NCI-H446 (cell line): Measurements from ENCODE around the gene HOXC10.

Experiments
- DNase-seq, 2 experiments: peaks; one replicate each; lab custom pipeline; 2025; lab: John Stamatoyannopoulos, UW

Gene HOXC10

DNA sequence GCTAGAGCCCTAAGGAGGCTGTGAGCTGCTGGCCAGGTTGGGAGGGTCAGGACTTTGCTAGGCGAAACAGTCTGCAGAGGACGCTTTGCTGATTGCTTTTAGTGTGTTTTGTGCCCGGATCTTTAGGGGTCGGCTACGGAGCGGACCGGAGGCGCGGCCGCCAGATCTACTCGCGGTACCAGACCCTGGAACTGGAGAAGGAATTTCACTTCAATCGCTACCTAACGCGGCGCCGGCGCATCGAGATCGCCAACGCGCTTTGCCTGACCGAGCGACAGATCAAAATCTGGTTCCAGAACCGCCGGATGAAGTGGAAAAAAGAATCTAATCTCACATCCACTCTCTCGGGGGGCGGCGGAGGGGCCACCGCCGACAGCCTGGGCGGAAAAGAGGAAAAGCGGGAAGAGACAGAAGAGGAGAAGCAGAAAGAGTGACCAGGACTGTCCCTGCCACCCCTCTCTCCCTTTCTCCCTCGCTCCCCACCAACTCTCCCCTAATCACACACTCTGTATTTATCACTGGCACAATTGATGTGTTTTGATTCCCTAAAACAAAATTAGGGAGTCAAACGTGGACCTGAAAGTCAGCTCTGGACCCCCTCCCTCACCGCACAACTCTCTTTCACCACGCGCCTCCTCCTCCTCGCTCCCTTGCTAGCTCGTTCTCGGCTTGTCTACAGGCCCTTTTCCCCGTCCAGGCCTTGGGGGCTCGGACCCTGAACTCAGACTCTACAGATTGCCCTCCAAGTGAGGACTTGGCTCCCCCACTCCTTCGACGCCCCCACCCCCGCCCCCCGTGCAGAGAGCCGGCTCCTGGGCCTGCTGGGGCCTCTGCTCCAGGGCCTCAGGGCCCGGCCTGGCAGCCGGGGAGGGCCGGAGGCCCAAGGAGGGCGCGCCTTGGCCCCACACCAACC lies 44.8 kb downstream of the HOXC10 start:
- no peak for DNase-seq

DNA sequence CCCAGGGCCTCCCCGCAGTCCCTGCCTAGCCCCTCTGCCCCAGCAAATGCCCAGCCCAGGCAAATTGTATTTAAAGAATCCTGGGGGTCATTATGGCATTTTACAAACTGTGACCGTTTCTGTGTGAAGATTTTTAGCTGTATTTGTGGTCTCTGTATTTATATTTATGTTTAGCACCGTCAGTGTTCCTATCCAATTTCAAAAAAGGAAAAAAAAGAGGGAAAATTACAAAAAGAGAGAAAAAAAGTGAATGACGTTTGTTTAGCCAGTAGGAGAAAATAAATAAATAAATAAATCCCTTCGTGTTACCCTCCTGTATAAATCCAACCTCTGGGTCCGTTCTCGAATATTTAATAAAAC lies 45.5 kb downstream of the HOXC10 start:
- no peak for DNase-seq

DNA sequence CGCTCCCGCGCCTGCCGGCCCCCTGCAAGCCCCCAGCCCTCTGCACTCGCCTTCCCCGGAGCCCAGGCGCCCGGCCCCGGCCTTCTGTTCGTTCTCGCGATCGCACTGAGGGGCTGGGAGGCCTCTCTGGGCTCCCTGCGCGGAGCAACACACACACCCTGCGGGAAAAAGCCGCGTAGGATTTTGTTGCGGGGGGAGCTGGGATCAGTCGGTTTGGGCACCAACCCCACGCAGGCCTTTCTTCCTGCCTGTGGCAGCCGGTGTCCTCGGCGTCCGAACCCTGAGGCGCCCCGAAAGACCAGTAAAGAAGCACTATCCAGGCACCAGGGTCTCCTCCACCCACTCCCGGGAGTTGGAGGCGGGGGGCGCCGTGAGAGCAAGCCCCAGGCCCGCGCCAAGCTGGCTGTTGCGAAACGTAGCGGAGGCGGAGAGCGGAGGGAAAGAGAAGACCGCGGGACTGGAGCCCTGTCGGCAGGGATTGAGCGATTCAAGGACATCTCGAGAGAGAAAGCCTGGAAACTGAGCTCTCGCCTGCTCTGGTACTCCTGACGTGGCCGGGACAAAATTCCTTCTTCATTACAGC lies 46.0 kb downstream of the HOXC10 start:
- no peak for DNase-seq

DNA sequence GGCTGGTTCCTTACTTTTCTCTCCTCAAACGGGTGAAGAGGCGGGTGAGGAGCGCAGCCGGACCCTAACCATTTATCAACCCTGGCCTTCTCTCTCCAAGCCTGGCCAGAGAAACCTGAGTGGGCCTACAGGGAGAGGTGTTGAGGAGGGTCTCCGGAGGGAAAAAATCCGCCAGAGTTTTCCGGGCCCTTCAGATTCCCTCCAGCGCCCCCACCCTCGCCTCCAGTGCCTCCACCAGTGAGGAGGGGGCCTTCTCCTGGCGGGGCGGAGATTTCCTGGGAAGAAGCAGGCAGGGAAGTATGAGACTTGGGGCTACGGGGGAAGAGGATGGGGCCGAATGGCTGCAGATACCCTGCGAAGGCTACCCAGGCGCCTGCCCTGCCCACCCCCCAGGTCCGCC lies 46.5 kb downstream of the HOXC10 start:
- DNase-seq, result no peak

DNA sequence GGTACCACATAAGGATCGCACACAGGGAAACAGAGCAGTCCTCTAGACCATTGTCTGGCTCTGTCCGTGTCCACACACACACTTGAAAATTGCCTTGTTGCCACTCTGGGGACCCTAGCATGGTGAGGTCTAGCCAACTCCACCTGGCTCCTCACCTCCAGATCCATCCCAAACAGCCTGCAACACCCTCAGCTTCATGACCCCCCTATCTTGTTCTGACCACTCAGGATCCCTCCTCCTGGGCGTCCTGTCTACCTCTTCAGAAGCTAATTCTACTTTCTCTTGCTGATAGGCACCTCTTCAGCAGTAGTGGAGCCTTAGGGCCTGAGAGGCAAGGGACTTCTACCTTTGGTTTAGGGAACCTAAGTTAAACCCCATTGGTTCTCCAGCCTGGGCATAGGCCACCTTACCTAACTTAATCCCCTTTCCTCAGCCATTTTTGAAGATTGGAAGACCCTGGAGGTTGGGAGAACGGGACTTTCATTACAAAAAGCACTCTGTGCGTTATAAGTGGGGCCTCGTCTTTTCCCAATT lies 47.2 kb downstream of the HOXC10 start:
- no peak for DNase-seq

DNA sequence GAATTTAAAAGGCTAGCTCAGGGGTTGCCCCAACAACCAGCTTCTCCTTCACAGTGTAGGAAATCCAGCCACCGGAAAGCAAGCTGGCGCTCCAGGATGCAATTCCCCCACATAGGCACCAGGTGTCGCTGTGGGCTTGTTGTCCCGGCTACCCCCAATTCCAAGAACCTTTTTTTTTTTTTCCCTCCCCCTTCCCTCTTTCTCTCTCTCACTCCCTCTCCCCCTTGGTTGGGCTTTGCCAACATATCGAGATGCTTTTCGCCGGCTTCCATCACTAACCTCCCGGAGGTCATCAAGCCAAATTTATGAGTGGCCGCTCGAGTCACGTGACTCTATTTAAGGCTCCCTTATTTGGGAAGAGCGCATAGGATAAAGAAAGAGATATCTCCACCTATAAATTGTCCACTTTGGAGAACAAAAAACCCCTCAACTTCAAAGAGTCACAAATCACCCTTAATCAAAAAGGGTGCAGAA lies 47.7 kb downstream of the HOXC10 start, which contains the start of gene HOXC5:
Gene HOXC5, plus strand, starts transcription at position 424 of the 474 bp plus-strand sequence. CDS start 73 bp downstream, outside the sequence.
- DNase-seq, result peak; percentile 90 to 94

DNA sequence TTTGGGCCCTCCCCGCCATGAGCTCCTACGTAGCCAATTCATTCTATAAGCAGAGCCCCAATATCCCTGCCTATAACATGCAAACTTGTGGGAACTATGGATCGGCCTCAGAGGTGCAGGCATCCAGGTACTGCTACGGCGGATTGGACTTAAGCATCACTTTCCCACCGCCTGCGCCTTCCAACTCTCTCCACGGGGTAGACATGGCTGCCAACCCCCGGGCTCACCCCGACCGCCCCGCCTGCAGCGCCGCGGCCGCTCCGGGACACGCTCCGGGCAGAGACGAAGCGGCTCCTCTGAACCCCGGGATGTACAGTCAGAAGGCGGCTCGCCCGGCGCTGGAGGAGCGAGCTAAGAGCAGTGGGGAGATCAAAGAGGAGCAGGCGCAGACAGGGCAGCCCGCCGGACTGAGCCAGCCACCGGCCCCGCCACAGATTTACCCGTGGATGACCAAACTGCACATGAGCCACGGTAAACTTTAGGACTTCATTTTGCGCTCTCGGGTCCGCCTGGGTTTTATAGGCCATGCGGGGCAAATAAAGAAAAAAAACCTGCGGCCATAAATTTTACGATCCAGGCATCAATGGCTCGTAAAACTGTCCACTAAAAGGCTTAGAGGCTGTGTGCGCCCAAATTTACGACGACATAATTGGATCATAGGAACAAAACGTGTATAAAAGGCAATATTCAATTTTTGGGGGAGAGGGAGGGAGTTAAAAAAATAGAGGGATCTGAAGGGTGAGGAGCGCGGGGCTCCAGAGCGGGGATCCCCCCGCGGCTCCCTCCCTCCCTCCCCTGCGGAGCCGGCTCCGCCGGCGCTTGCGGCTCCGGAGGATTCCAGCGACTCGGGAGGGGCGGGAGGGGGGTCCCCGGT lies 48.4 kb downstream of the HOXC10 start:
- DNase-seq, result peak in 1 of 2 experiments; percentile 79

DNA sequence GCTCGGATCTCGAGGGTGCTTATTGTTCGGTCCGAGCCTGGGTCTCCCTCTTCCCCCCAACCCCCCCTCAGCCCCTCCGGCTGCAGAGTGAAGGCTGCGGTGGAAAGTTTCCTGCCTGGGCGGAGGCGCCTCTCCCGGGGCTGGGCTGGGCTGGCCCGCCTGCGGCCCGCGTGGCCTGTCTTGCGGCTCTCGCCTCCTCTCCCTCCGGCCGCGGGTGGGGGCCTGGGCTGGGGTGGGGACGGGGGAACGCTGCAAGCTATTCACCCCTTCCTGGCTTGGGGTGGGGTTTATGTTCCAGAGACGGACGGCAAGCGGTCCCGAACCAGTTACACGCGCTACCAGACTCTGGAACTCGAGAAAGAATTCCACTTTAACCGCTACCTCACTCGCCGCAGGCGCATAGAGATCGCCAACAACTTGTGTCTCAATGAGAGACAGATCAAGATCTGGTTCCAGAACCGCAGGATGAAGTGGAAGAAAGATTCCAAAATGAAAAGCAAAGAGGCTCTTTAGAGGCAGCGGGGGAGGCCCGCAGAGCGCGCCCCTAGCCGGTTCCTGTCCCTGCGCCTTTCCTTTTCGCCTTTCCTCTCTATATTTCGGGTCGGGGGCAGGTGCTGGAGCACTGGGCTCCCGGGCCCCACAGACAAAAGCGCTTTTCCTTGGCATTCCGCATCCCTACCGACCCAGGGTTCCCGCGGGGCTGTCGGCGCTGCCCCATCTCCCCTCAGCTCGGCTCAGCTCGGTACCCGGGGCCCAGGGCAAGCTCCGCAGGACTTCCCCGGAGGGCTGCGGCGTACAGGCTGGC lies 49.2 kb downstream of the HOXC10 start:
- DNase-seq, result no peak

DNA sequence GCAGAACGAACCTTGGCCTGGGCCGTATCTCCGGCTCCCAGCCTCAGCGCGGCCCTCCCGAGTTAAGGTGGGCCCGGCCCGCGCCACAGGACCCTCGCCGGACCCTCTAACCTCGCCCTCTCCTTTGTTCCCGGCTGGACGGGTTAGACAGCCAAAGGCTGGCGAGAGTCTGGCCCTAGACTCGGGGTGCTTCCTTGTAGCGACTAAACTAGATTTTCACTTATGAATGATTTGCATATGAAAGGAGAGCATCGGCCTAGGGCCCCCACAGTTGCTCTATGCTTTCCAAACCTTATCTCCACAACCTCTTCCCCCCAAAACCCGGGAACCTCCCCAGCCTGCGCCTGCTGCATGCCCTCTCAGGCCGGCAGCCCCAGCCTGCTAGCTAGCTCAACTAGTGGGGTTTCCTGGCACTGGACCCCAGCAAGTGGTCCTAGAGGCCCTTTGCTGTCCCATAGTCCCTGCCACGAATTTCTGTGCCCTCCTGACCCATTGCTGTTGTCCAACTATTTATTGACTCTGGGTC lies 49.9 kb downstream of the HOXC10 start:
- no peak for DNase-seq

DNA sequence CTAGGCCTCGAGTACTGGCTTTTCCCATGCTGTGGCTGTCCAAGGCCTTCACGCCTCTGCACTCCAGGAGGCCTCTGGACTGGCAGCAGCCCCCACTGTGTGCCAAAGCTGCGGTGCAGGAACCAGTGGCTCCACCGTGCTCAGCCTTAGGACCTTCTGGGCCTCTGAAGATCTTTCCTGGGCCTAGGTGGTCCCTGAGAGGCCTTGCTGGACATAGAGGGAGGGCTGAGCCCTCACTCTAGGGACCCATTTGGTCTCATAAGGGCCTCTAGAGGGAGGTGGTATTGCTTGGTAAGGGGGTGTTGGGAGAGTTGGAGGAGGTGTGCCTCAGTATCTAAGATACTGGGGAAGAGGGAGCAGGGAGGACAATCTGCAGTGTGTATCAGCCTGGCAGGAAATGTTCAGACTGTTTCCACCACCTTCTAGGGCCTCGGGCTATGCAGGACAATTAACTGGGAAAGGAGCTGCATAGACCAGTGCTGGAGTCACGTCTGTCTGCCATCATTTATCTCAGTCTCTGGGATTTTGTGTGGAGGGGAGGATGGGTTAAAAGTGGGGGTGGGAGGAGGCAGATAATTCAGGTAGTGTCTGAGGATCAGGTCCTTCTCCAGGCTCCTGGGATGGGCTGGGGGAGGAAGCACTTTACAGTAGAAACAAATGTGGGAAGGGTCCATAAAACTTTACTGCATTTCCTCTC lies 50.8 kb downstream of the HOXC10 start:
- DNase-seq, result no peak

DNA sequence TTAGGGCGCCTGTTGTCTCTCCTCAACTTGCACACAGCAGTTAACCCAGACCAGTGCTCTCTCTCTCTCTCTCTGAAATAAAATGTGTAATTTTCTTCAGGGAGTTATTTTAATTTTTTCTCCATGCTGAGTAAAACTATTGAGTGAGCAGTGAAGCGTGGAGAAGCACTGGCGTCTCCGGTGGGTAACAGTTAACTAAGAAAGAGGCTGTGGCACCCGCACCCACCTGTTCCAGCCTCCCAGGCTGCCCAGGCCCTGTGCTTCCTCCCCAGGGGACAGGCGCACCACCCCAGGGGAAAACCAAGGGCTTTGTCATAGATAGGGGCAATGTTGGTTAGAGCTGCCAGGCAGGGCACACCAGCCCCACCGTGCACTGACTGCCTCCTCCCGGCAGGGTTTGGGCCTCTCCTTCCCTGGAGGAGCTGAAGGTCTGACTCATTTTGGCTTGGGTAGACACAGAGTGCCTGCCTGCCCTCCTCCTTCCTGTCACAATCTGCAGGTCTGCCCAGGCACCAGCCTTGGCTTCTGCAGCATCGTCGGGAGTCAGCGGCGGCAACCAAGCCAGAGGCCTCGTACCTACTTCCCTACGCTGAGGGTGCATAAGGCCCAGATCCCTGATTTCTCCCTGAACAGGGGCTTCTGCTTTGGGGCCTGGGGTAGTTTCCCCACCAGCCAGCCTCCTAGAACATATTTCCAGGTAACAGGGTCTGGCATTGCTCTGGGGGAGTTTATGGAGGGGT lies 51.8 kb downstream of the HOXC10 start:
- peak in 1 of 2 experiments; percentile 71 for DNase-seq

DNA sequence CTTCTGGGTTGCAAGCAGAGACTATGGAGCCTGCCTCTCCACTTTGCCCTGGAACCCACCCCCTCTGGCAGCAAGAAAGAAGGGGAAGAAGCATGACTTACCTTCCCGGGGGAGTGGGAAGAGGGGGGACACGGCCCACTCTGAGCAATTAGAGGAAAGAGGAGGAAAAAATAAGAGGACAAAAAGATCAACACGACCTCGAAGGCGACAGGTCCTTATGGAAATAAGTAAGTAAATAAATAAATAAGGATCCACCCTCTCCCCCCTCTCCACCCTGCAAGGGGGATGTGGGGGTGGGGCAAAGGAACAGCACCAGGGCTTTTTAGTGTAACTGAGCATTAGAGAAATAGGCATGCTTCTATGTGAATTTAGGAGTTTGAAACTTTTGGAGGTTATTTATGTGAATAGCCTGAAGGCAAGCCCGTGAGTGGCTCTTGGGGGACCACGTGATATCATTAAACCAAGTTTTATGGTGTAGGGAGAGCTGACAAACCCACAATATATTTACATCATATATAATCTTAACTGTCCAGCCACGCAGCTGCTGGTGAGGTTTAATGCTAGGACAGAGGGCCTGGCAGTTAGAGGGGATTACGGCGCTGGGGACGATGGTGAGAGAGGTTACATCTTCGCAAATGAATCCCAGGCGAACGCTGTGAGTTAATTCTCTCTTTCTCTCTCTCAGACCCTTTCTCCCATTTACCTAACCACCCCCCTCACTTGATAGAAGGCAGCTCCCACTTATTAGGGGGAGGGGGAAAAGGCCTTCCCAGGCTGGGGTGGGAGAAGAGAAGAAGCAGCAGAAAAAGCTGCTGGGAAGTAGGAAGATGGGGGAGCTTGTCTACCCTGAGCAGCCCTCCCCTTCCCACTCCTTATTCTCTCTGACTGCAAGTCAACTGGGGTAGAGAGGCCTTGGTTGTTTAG lies 52.7 kb downstream of the HOXC10 start:
- no peak for DNase-seq

DNA sequence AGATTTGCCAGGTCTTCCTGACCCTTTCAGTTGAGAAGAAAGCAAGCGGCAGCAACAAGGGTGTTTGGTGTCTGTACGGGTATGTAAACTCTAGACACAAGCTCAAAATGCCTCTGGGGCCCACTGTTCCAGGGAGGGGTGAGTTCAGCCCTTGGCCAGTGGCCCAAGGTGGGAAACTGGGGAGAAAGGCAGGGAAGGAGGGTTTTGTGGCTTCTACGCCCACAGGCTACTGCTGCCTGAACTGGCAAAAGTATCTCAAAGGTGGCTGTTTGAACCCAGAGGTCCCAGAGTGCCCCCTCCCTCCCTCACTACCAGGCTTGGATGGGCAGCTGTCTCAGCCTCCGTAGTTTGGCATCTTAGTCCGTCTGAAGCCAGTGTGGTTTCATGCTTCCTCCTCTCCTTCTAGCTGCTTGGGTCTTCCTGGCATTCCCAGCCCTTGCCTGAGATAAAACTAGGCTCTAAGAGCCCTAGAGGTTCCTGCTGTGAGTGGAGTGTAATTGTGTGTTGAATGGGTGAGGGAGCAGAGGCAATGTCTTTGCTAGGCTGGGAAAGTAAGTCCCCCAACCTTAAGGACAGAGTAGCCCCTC lies 53.4 kb downstream of the HOXC10 start:
- DNase-seq, result no peak

DNA sequence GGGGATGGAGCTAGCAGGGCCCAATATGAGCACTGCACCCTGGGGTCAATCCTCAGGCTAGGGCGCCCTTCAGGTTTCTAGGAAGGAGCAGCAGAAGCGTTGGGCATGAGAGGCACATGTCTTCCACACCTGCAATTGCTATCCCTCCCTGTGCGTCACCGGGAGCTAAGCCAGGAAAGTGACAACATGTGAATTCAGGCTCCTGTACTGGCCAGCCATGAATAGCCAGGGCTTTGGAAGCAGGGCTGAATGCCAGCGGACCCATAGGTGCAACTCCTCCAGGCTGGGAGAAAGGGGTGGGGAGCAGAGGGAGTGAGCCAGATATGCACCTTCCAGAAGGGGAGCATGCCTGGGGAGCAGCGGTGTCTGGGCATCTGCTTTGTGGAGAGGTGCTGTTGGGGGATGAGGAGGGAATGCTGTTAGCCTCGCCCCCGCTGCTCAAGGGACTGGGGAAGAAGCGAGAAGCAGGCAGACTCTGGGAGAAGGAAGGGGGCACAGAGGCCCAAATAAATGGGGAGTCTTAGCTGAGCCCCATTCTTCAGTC lies 54.0 kb downstream of the HOXC10 start:
- DNase-seq, result no peak

DNA sequence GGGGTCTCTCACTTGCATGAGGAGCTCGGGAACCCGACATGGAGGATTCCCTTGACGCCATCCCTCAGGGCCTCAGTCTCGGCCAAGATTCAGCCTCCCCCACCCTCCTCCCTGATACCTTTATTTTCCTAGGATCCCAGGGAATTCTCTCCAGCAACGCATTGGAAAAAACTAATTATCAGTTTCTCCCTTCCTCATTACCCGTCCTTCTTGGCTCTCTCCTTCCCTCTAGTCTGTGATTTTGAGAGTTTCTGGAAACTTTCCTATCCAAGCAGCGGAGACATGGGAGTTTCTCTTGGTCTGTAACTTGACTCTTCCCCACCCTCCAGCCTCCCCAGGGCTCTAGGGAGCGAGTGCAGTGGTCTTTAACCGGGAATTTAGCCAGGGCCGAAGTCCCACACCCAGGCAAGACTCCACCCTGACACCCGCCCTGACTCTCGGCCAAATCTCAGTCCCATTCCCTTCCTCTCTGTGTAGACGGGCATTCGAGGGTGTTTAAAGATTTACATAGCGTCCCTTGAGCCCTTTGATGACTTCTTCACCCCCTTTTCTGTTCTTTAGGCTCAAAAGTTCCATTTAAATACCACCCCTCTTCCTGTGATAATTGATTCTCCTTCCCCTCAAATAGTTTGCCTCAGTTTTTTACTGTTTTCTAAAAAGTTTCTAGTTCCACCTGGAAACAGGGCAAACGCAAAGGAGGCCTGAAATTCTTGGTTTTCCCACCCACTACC lies 54.6 kb downstream of the HOXC10 start:
- DNase-seq, result no peak
